ENCODE results near the gene GTPBP3.
A peak's percentile ranks its signal among the peaks of the same experiment; 100 is the strongest.

The GTPBP3 gene

DNA sequence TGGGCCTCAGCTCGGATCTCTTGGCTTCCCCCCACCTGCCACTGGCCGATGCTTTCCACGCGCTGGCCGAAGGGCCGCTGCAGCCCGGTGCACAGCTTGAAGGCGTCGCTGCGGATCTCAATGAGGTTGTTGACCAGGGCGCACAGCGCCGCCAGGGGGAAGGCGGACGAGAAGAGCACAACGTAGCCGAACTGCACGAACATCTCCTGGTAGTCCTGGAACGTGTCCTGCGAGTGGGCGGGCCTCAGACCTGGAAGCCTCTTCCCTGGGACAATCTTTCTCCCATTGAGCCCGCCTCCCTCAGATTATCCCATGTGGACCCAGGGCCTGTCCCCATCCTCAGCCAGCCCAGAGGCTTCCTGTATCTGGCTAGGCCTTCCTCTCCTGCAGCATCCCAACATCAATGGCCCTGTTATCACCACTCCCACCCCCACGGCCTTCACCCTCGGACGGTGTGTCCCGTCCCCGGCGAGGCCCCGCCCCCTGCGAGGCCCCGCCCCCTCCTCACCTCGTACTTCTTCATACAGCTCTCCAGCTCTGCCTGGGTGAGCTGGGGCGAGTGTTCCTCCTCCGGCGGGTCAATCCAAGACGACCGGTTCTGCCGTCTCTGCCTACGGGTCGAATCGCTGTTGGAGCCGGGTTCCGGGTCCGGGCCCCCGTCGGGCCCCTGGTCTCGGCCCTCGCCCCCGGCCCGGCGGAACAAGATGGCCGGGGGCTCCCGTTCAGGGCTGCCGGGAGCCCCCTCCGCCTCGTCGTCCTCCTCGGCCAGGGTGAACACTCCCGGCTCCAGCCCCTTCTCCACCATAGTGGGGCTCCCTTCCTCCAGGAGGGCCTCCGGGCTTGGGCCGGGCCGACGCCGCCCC lies 9.5 kb upstream of the GTPBP3 start:
- DNase-seq (ENCODE audit: low read depth), result no peak

DNA sequence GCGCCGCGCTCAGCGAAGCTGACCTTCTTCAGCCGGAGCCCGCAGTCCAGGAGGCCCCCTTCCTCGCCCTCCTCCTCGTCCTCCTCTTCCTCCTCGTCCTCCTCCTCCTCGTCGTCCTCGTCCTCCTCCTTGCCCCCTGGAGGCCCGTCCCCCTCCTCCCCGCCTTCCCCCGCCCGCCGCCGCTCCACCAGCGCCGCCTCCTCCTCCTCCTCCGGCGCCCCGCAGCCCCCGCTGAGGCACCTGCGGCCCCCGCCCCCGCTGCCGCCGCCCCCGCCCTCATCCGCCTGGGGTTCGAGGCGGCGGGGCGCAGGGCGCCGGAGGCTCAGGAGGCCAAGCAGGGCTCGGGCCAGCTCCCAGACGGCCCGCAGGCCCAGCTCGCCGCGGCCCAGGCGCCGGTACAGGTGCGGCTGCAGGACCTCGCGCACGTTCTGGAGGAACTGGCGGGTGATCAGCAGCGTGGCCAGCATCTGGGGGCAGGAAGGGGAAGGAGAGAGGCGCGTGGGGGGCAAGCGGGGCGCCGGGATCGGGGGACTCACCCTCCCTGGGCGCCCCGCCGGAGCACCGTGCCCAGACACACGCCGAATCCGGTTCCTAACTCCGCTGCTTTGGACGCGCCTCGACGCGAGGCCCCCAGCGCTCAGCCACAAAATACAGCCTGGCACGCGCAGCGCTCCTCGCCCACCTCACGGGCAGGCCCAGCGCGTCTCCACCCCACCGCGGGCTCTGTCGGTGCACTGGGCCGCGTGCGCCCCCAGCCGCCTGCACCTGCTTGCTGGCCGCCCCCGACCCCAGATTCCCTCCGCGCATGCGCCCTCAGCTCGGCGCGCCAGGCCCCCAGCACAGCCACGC lies 8.6 kb upstream of the GTPBP3 start:
- no peak for DNase-seq (ENCODE audit: low read depth)

- no peak for DNase-seq (ENCODE audit: low read depth)
Observed at GRCh38 chr19:17329366-17330261, 7.7 kb upstream of the GTPBP3 start.

GRCh38 chr19:17330262-17331044 lies 6.9 kb upstream of the GTPBP3 start:
- no peak for DNase-seq (ENCODE audit: low read depth)

- no peak for DNase-seq (ENCODE audit: low read depth)
Observed at GRCh38 chr19:17331045-17331558, 6.3 kb upstream of the GTPBP3 start.

GRCh38 chr19:17332360-17332676 lies 5.0 kb upstream of the GTPBP3 start:
- no peak for DNase-seq (ENCODE audit: low read depth)

- DNase-seq (ENCODE audit: low read depth), result peak; percentile 67
Observed at GRCh38 chr19:17332677-17333581, 4.4 kb upstream of the GTPBP3 start.

- DNase-seq (ENCODE audit: low read depth), result peak; percentile 85
Observed at GRCh38 chr19:17333611-17334413, 3.5 kb upstream of the GTPBP3 start.

- DNase-seq (ENCODE audit: low read depth), result peak; percentile 96
Observed at GRCh38 chr19:17334414-17335409, 2.6 kb upstream of the GTPBP3 start, which contains the start of gene ANO8. Gene ANO8, minus strand, starts transcription at chr19:17334855. Its CDS starts 185 bp downstream, at chr19:17334670.

DNA sequence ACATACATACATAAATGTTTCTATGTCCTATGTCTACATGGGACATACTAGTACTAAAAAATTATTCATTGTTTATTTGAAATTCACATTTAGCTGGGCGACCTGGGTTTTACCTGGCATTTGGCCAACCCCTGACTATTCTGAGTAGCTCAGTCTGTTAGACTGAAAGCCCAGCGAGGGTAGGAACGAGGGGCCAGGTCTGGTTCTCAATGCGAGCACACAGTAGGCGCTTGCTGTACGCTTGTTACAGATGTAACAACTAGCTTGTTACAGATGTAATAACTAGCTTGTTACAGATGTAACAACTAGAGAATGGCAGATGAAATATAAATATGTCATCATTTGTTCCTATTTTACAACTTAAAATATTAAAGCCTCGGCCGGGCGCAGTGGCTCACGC lies 1.8 kb upstream of the GTPBP3 start:
- DNase-seq (ENCODE audit: low read depth), result no peak

- DNase-seq (ENCODE audit: low read depth), result peak; percentile 14
Observed at GRCh38 chr19:17337675-17338432, 501 bp downstream of the GTPBP3 start.

DNA sequence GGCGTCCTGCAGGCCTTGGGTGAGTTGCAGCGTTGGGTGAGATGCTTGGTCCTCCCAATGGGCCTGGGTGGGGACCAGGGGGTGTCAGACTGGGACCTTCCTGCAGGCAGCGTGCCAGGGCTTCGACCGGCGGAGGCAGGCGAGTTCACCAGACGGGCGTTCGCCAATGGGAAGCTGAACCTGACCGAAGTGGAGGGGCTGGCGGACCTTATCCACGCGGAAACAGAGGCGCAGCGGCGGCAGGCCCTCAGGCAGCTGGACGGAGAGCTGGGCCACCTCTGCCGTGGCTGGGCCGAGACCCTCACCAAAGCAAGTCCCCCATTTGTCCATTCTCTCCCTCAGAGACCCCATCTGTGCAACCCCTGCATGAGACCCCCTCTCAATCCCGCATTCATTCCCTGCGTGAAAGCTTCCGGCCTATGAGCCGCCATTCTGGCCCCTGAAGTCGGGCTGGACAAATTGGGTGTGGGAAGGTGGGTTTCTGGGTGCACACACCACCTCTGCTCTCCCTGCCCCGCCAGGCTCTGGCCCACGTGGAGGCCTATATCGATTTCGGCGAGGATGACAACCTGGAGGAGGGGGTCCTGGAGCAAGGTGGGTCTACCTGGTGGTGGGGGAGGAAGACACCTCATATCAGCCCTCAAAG lies 1.2 kb downstream of the GTPBP3 start:
- DNase-seq (ENCODE audit: low read depth), result no peak

DNA sequence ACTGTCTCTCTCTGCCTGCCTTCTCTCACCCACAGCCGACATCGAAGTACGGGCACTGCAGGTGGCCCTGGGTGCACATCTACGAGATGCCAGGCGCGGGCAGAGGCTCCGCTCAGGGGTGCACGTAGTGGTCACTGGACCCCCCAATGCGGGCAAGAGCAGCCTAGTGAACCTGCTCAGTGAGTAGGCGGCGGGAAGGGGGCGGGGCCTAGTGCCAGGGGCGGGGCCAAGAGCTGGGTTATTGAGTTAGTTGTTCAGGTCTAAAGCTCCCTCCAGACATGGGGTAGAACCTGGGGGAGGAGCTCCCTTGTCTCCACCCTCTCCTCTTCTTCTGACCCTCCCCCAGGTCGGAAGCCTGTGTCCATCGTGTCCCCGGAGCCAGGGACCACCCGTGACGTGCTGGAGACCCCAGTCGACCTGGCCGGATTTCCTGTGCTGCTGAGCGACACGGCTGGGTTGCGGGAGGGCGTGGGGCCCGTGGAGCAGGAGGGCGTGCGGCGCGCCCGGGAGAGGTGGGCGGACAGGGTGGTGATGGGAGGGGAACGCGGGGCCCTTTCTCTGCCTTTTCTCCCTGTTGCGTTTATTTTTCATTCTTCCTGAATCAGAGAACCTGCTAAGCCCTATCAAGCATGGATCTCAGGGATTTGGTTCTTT lies 1.9 kb downstream of the GTPBP3 start:
- no peak for DNase-seq (ENCODE audit: low read depth)

DNA sequence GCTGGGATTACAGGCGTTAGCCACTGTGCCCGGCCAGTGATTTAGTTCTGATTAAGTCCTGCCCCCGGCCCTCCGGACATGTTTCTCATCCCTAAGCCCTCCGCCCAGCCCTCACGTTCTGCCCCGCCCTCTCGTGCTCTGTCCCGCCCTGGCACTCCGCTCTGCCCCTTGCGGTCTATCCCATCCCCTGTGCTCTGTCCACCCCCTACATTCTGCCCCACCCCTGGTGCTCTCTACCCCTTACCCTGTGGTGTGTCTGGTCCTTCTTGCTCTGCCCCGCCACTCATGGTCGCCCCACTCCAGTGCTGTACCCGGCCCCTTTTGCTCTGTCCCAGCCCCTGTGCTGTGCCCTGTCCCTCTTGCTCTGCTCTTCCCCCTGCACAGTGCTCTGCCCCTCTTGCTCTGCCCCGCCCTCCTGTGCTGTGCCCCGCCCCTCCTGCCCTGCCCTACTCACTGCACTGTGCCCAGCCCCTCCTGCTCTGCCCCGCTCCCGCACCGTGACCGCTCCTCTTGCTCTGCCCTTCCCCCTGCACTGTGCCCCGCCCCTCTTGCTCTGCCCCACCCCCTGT lies 3.0 kb downstream of the GTPBP3 start:
- DNase-seq (ENCODE audit: low read depth), result no peak

- DNase-seq (ENCODE audit: low read depth), result no peak
Observed at GRCh38 chr19:17340871-17341357, 3.6 kb downstream of the GTPBP3 start.

GRCh38 chr19:17341386-17341785 lies 4.0 kb downstream of the GTPBP3 start:
- DNase-seq (ENCODE audit: low read depth), result no peak

Measured in EH (cell line).